ENCODE measurements around the gene INTS3.

The INTS3 gene

DNA sequence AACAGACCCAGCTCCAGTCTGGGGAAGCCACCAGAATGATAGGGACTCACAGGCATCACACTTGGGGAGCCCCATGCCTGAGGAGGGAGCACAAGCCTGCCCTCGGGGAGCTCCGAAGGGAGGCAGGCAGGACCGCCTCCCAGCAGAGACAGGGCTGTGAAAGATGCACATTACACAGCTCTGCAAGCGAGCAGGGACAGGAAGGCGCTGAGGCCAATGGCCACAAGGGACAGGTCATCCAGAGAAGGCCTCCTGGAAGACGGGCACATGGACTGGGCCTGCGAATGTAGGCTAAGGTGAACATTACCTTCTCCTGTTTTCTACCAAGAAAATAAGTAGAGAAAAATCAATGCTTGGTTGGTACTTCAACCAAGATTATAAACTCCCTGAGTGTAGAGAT, 45.1 kb upstream of the INTS3 start:
- in situ Hi-C loops (cut with HindIII; ENCODE audit: low pct_ligation_motif_present, low sequenced_read_pairs), result no loop called here
- Histone ChIP-seq H3K36me3 (replicated peaks) (no peaks in the 10 kb centered on the region), H3K4me3 (ENCODE audit: low read depth, low read length) (no peak overlapping the region), H3K27me3 (replicated peaks) (peaks cover 33% of the 10 kb centered on the region), H3K27ac (no peak overlapping the region)
- TF ChIP-seq, protein P1, sequence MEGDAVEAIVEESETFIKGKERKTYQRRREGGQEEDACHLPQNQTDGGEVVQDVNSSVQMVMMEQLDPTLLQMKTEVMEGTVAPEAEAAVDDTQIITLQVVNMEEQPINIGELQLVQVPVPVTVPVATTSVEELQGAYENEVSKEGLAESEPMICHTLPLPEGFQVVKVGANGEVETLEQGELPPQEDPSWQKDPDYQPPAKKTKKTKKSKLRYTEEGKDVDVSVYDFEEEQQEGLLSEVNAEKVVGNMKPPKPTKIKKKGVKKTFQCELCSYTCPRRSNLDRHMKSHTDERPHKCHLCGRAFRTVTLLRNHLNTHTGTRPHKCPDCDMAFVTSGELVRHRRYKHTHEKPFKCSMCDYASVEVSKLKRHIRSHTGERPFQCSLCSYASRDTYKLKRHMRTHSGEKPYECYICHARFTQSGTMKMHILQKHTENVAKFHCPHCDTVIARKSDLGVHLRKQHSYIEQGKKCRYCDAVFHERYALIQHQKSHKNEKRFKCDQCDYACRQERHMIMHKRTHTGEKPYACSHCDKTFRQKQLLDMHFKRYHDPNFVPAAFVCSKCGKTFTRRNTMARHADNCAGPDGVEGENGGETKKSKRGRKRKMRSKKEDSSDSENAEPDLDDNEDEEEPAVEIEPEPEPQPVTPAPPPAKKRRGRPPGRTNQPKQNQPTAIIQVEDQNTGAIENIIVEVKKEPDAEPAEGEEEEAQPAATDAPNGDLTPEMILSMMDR (IDR thresholded peaks at IDR 0.05; ENCODE audit: low read depth, low read length, missing control alignments), result no peak
- no peak for DNase-seq

DNA sequence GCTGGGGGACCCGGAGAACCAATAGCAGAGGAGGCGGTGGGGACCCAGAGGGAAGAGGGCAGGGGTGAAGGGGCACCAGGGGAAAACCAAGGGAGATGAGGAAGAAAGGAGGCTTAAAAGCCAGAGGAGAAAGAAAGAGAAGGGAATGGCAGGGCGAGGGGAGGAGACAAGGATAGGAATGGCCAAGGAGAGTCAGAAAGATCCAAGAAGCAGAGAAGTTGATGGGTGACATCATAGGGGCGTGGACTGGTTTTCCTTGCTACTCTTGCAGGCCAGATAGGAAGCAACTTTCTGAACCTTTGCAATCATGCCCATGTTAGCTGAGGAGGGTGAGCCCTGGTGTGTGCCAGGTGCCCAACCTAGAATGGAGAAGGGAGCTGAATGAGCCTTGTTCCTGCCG, 44.0 kb upstream of the INTS3 start:
- Histone ChIP-seq H3K36me3 (replicated peaks) (no peaks in the 10 kb centered on the region), H3K27me3 (replicated peaks) (peaks cover 24% of the 10 kb centered on the region), H3K4me3 (ENCODE audit: low read depth, low read length) (no peak overlapping the region), H3K27ac (no peak overlapping the region)
- TF ChIP-seq, protein P1 (IDR thresholded peaks at IDR 0.05; ENCODE audit: low read depth, low read length, missing control alignments), result no peak
- in situ Hi-C loops (cut with HindIII; ENCODE audit: low pct_ligation_motif_present, low sequenced_read_pairs), result no loop called here
- no peak for DNase-seq

DNA sequence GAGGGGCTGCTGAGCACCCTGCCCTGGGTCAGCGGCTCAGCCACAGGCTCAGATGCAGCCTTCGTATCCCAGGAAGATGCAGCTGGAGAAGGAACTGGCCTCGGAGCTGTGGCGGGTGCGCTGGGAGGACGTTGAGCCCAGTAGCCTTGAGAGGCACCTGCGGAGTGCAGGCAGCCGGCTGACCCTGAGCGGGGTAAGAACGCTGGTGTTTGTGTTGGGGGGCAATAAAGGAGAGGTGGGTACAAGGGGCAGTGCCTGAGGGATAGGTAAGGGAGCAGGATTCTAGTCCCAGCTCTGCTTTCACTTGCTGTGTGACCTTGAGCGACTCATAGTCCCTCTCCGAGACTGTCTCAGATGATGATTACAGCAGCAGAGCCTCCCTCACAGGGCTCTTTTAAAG, 43.0 kb upstream of the INTS3 start:
- in situ Hi-C loops (cut with HindIII; ENCODE audit: low pct_ligation_motif_present, low sequenced_read_pairs), result no loop called here
- H3K27ac ChIP-seq, result no peak overlapping the region
- H3K36me3 ChIP-seq (replicated peaks), result no peaks in the 10 kb centered on the region
- peaks cover 14% of the 10 kb centered on the region for H3K27me3 ChIP-seq (replicated peaks)
- no peak overlapping the region for H3K4me3 ChIP-seq (ENCODE audit: low read depth, low read length)
- no peak for DNase-seq
- TF ChIP-seq, protein P1 (IDR thresholded peaks at IDR 0.05; ENCODE audit: low read depth, low read length, missing control alignments), result no peak

DNA sequence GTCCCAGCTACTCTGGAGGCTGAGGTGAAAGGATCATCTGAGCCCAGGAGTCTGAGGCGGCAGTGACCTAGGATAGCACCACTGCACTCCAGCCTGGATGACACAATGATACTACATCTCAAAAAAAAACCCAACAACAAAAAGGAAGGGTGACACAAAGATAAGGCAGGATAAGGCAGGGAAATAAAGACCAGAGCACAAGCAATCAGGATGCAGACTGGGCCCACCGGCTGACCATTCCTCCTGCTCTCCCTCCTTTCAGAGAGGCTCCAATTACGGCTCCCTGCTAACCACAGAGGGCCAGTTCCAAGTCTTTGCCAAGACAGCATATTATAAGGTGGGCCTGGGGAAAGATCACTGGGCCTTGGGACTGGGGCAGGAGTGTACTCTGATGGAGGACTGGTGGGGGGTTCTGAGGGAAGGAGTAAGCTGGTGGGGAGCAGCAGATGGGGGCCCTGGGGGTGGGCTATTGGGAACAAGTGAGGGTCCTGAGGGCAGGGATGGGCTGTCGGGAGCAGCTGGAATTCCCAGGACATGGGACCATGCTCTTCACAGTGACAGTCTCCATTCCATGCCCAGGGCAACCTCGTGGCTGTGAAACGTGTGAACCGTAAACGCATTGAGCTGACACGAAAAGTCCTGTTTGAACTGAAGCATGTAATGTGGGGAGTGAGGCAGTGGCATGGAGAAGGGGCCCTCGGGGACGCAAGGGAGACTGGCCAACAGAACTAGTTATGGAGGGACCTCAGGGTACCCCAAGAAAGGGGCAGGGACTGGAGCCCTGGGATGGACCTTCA, 42.1 kb upstream of the INTS3 start:
- no peaks in the 10 kb centered on the region for H3K36me3 ChIP-seq (replicated peaks)
- peaks cover 7% of the 10 kb centered on the region for H3K27me3 ChIP-seq (replicated peaks)
- in situ Hi-C loops (cut with HindIII; ENCODE audit: low pct_ligation_motif_present, low sequenced_read_pairs), result no loop called here
- DNase-seq, result no peak
- TF ChIP-seq, protein P1 (IDR thresholded peaks at IDR 0.05; ENCODE audit: low read depth, low read length, missing control alignments), result no peak
- no peak overlapping the region for H3K27ac ChIP-seq
- no peak overlapping the region for H3K4me3 ChIP-seq (ENCODE audit: low read depth, low read length)

DNA sequence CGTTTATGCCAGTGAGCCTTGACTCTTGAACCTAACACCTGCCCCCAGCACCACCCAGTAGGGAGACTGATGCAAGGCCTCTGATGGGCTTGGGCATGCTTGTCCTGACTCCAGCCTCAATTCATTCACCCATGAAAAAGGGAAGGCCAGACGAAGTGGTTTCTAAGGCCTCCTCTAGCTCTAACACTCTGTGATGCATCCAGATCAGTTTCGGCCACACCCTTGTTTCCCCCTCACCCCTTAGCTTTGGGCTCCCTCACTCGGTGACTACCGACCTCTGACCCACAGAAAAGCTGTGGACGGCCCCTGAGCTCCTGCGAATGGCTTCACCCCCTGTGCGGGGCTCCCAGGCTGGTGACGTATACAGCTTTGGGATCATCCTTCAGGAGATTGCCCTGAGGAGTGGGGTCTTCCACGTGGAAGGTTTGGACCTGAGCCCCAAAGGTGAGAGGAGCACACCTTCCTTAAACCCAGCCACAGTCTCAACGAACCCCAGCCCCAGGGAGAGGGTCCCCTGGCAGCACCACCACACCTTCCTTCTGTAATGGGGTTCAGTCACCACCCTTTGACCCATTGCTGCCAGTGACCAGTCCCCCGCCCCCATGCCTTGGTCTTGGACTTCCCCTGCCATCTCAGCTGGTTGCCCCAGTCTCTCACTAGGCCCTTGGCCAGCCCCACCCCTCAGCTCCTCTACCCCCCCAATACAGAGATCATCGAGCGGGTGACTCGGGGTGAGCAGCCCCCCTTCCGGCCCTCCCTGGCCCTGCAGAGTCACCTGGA, 40.3 kb upstream of the INTS3 start:
- Histone ChIP-seq H3K36me3 (replicated peaks) (no peaks in the 10 kb centered on the region), H3K27me3 (replicated peaks) (no peaks in the 10 kb centered on the region)
- in situ Hi-C loops (cut with HindIII; ENCODE audit: low pct_ligation_motif_present, low sequenced_read_pairs), result no loop called here

More for the DNA sequence above, 40.3 kb upstream of the INTS3 start:
- Histone ChIP-seq H3K27ac (no peak overlapping the region), H3K4me3 (ENCODE audit: low read depth, low read length) (no peak overlapping the region)
- TF ChIP-seq, protein P1 (IDR thresholded peaks at IDR 0.05; ENCODE audit: low read depth, low read length, missing control alignments), result no peak
- DNase-seq, result no peak

All from brain microvascular endothelial cell (primary cell).